Naive thymus-derived CD4-positive, alpha-beta T cell (primary cell): ENCODE data around the gene FDPS. TPM values are rescaled to one million over a fixed set of nuclear protein-coding genes. Genes with fewer than 3 reads are reported as not detected.
A peak's percentile ranks its signal among the peaks of the same experiment; 100 is the strongest.

Experiments
- ATAC-seq: fragments of 150-1000 bp; cut with Tn5 transposase; 2 replicates; pipeline ENCODE4 v1.10.0; 2021; ENCODE audit warnings: mild to moderate bottlenecking, moderate library complexity
- CTCF ChIA-PET: fragments of 350-600 bp; sonication (Branson Sonifier 250); formaldehyde crosslinking; loops from one replicate; lab custom pipeline; 2021; ENCODE audit warnings: antibody characterized with exemption; lab: Charles Lee
- POLR2A ChIA-PET: fragments of 350-600 bp; sonication (Branson Sonifier 250); formaldehyde crosslinking; loops from one replicate; lab custom pipeline; 2021; ENCODE audit warnings: antibody characterized with exemption, inconsistent platforms; lab: Charles Lee
- DNase-seq, 9 donors: peaks; one replicate each; pipeline versions ENCODE4 v3.0.0 to v3.0.0-alpha.2; 2020 to 2022; ENCODE audit warnings: mixed read lengths in 1 of 9
- H3K27ac ChIP-seq: one replicate; pipeline ENCODE4 v1.7.0; 2013; ENCODE audit warnings: mild to moderate bottlenecking, low read depth, low read length, moderate library complexity
- H3K27me3 ChIP-seq, 2 donors: one replicate each; pipeline ENCODE4 v1.7.0; 2013; ENCODE audit warnings: low read length in 2 of 2, mild to moderate bottlenecking in 2 of 2, moderate library complexity in 2 of 2; ENCODE audit not compliant: control insufficient read depth in 2 of 2, insufficient read depth in 2 of 2
- H3K36me3 ChIP-seq, 3 experiments: 1 replicate in 2 of 3; 2 replicates in 1 of 3; pipeline ENCODE4 v1.7.0; 2013; ENCODE audit warnings: low read length in 3 of 3, mild to moderate bottlenecking in 3 of 3, moderate library complexity in 1 of 3; ENCODE audit not compliant: insufficient read depth in 3 of 3, control insufficient read depth in 2 of 3
- H3K4me1 ChIP-seq, 2 donors: one replicate each; pipeline ENCODE4 v1.7.0; 2013; ENCODE audit warnings: low read length in 2 of 2, mild to moderate bottlenecking in 2 of 2, moderate library complexity in 1 of 2; ENCODE audit not compliant: control insufficient read depth in 2 of 2, insufficient read depth in 2 of 2
- H3K4me3 ChIP-seq: 2 replicates; pipeline ENCODE4 v1.7.0; 2013; ENCODE audit warnings: mild to moderate bottlenecking, low read length
- H3K9me3 ChIP-seq, 3 experiments: 1 replicate in 2 of 3; 2 replicates in 1 of 3; pipeline ENCODE4 v1.7.0; 2013; ENCODE audit warnings: low read length in 3 of 3; ENCODE audit not compliant: control insufficient read depth in 2 of 3
- H3K27ac Mint-ChIP-seq, 9 donors: one replicate each; pipeline ENCODE4 v1.8.0; 2020 to 2022; ENCODE audit warnings: mixed read lengths in 9 of 9, mild to moderate bottlenecking in 8 of 9, moderate library complexity in 5 of 9, inconsistent platforms in 2 of 9
- H3K27me3 Mint-ChIP-seq, 5 donors: one replicate each; pipeline ENCODE4 v1.8.0; 2021 to 2022; ENCODE audit warnings: mixed read lengths in 5 of 5, mild to moderate bottlenecking in 1 of 5
- H3K36me3 Mint-ChIP-seq, 5 donors: one replicate each; pipeline ENCODE4 v1.8.0; 2020 to 2022; ENCODE audit warnings: mixed read lengths in 5 of 5, mild to moderate bottlenecking in 3 of 5, inconsistent platforms in 1 of 5
- H3K4me1 Mint-ChIP-seq, 7 donors: one replicate each; pipeline ENCODE4 v1.8.0; 2020 to 2022; ENCODE audit warnings: mixed read lengths in 7 of 7, mild to moderate bottlenecking in 3 of 7, inconsistent platforms in 1 of 7
- H3K4me3 Mint-ChIP-seq, 10 donors: one replicate each; pipeline ENCODE4 v1.8.0; 2020 to 2022; ENCODE audit warnings: mild to moderate bottlenecking in 10 of 10, mixed read lengths in 10 of 10, moderate library complexity in 6 of 10, inconsistent platforms in 2 of 10
- H3K9me3 Mint-ChIP-seq, 11 donors: one replicate each; pipeline ENCODE4 v1.8.0; 2020 to 2022; ENCODE audit warnings: mixed read lengths in 11 of 11, mild to moderate bottlenecking in 4 of 11, inconsistent platforms in 1 of 11, moderate library complexity in 1 of 11
- intact Hi-C, 2 donors: fragments of 100-400 bp; cut with micrococcal nuclease; formaldehyde crosslinking; loops; one replicate each; pipeline ENCODE4 v1.15.1; 2023
- polyA plus RNA-seq, 2 donors: library from polyadenylated mRNA; unstranded; fragments of 300-500 nt; fragmentation: Illumina TruSeq; gene quantifications; one replicate each; pipeline ENCODE4 v1.2.3, GENCODE V29; 2021
- total RNA-seq, 6 experiments: library from RNA in 5 of 6; stranded (reverse) in 5 of 6; gene quantifications; 1 replicate in 5 of 6; 2 replicates in 1 of 6; pipeline ENCODE4 v1.2.3 and lab custom pipeline; 2021 to 2026

FDPS gene
- total and polyA plus RNA-seq, 7 experiments from 2014 or later: 58.5 to 193 (median 83.8) TPM

- ATAC-seq: no peak
- Mint-ChIP-seq H3K27ac (peak overlapping the region in 1 of 9 donors; percentile 48), H3K4me3 (peak overlapping the region in 4 of 10 donors; percentile 4 to 83 (median 21)), H3K36me3 (no peaks in the 10 kb centered on the region), H3K4me1 (peaks cover 18 to 32% (median 25%) of the 10 kb centered on the region in 7 donors), H3K9me3 (no peaks in the 10 kb centered on the region), H3K27me3 (peaks cover 0 to 11% (median 0%) of the 10 kb centered on the region in 5 donors)
- no peak overlapping the region for H3K4me3 ChIP-seq
- peaks cover 9 to 13% of the 10 kb centered on the region in 2 donors for H3K4me1 ChIP-seq
- no peaks in the 10 kb centered on the region for H3K27me3 ChIP-seq
- POLR2A ChIA-PET: interaction anchor here (0.5 to 2.5 kb wide), 5 partner anchors 13 to 44 kb away, joined by 3 to 11 read pairs (median 4); partner anchors contain the start of gene SCAMP3
- no peaks in the 10 kb centered on the region for H3K9me3 ChIP-seq
- no peaks in the 10 kb centered on the region for H3K36me3 ChIP-seq
- intact Hi-C loops: loop anchor here in 1 of 2 donors (10.0 kb wide), 2 partner anchors 406 to 776 kb away; partner anchors contain the start of genes DAP3, LAMTOR2, UBQLN4 and YY1AP1
- CTCF ChIA-PET: interaction anchor here (1.0 to 1.6 kb wide), 4 partner anchors 9 to 45 kb away, joined by 3 to 7 read pairs (median 4); no protein-coding TSS in a partner anchor
- no peak for DNase-seq
- no peak overlapping the region for H3K27ac ChIP-seq
These were observed 29.4 kb upstream of the FDPS start for GRCh38 chr1:155279268-155279667.

GRCh38 chr1:155282488-155283091 lies 26.1 kb upstream of the FDPS start:
- Mint-ChIP-seq H3K27ac (no peak overlapping the region), H3K4me1 (peaks cover 6 to 13% (median 8%) of the 10 kb centered on the region in 7 donors), H3K27me3 (peaks cover 0 to 11% (median 0%) of the 10 kb centered on the region in 5 donors), H3K4me3 (no peak overlapping the region), H3K9me3 (no peaks in the 10 kb centered on the region), H3K36me3 (no peaks in the 10 kb centered on the region)
- Histone ChIP-seq H3K9me3 (no peaks in the 10 kb centered on the region), H3K36me3 (no peaks in the 10 kb centered on the region), H3K4me1 (peaks cover 0 to 3% of the 10 kb centered on the region in 2 donors), H3K27me3 (no peaks in the 10 kb centered on the region), H3K4me3 (no peak overlapping the region), H3K27ac (no peak overlapping the region)
- DNase-seq (no peak), ATAC-seq (no peak)
- POLR2A ChIA-PET: interaction anchor here (1.5 kb wide), 1 partner anchor 41 kb away, joined by 7 read pairs; no protein-coding TSS in a partner anchor
- CTCF ChIA-PET: interaction anchor here (0.8 kb wide), 1 partner anchor 77 kb away, joined by 5 read pairs; no protein-coding TSS in a partner anchor
- intact Hi-C loops: no loop called here

GRCh38 chr1:155284476-155284875 lies 24.2 kb upstream of the FDPS start:
- Mint-ChIP-seq H3K36me3 (no peaks in the 10 kb centered on the region), H3K4me3 (no peak overlapping the region), H3K9me3 (no peaks in the 10 kb centered on the region), H3K4me1 (peaks cover 0 to 1% (median 0%) of the 10 kb centered on the region in 7 donors), H3K27me3 (peaks cover 0 to under 1% (median 0%) of the 10 kb centered on the region in 5 donors), H3K27ac (no peak overlapping the region)
- Histone ChIP-seq H3K27me3 (no peaks in the 10 kb centered on the region), H3K36me3 (no peaks in the 10 kb centered on the region), H3K27ac (no peak overlapping the region), H3K9me3 (no peaks in the 10 kb centered on the region), H3K4me3 (no peak overlapping the region), H3K4me1 (no peaks in the 10 kb centered on the region)
- intact Hi-C loops: no loop called here
- DNase-seq: no peak
- no peak for ATAC-seq
- ChIA-PET CTCF (no interaction called here), POLR2A (no interaction called here)

- Histone ChIP-seq H3K27me3 (no peaks in the 10 kb centered on the region), H3K9me3 (no peaks in the 10 kb centered on the region), H3K36me3 (no peaks in the 10 kb centered on the region), H3K27ac (no peak overlapping the region), H3K4me3 (no peak overlapping the region), H3K4me1 (no peaks in the 10 kb centered on the region)
- Mint-ChIP-seq H3K9me3 (no peaks in the 10 kb centered on the region), H3K36me3 (no peaks in the 10 kb centered on the region), H3K4me3 (no peak overlapping the region), H3K4me1 (peaks cover 0 to 1% (median 0%) of the 10 kb centered on the region in 7 donors), H3K27me3 (peaks cover 0 to under 1% (median 0%) of the 10 kb centered on the region in 5 donors), H3K27ac (no peak overlapping the region)
- ChIA-PET POLR2A (no interaction called here), CTCF (interaction anchor here (1.0 kb wide), 1 partner anchor 193 kb away, joined by 4 read pairs; no protein-coding TSS in a partner anchor)
- ATAC-seq: no peak
- no peak for DNase-seq
- intact Hi-C loops: no loop called here
These were observed 23.6 kb upstream of the FDPS start for GRCh38 chr1:155285063-155285462.

- H3K27me3 Mint-ChIP-seq: peaks cover 0 to 5% (median 0%) of the 10 kb centered on the region in 5 donors
- Histone ChIP-seq H3K9me3 (no peaks in the 10 kb centered on the region), H3K36me3 (no peaks in the 10 kb centered on the region), H3K4me1 (no peaks in the 10 kb centered on the region), H3K27me3 (no peaks in the 10 kb centered on the region), H3K27ac (no peak overlapping the region), H3K4me3 (no peak overlapping the region)
- intact Hi-C loops: no loop called here
- no peak for DNase-seq
- H3K36me3 Mint-ChIP-seq: no peaks in the 10 kb centered on the region
- POLR2A ChIA-PET: no interaction called here
- no peak overlapping the region for H3K27ac Mint-ChIP-seq
- ATAC-seq: no peak
- H3K9me3 Mint-ChIP-seq: no peaks in the 10 kb centered on the region
- CTCF ChIA-PET: interaction anchor here (1.0 kb wide), 1 partner anchor 194 kb away, joined by 4 read pairs; no protein-coding TSS in a partner anchor
- no peak overlapping the region for H3K4me3 Mint-ChIP-seq
- peaks cover 0 to 1% (median 0%) of the 10 kb centered on the region in 7 donors for H3K4me1 Mint-ChIP-seq
These were observed 23.0 kb upstream of the FDPS start for GRCh38 chr1:155285631-155286044.

GRCh38 chr1:155286544-155286943 lies 22.1 kb upstream of the FDPS start:
- intact Hi-C loops: no loop called here
- ChIA-PET CTCF (no interaction called here), POLR2A (no interaction called here)
- H3K36me3 Mint-ChIP-seq: no peaks in the 10 kb centered on the region
- Histone ChIP-seq H3K27ac (no peak overlapping the region), H3K36me3 (no peaks in the 10 kb centered on the region), H3K27me3 (no peaks in the 10 kb centered on the region), H3K4me1 (no peaks in the 10 kb centered on the region), H3K9me3 (no peaks in the 10 kb centered on the region), H3K4me3 (no peak overlapping the region)
- H3K4me1 Mint-ChIP-seq: peaks cover 0 to 1% (median 0%) of the 10 kb centered on the region in 7 donors
- H3K27me3 Mint-ChIP-seq: peaks cover 0 to 5% (median 0%) of the 10 kb centered on the region in 5 donors
- no peak overlapping the region for H3K4me3 Mint-ChIP-seq
- DNase-seq (no peak), ATAC-seq (no peak)
- H3K9me3 Mint-ChIP-seq: no peaks in the 10 kb centered on the region
- H3K27ac Mint-ChIP-seq: no peak overlapping the region
